H1 (cell line): Measurements from ENCODE around the gene CES4A. TPM values are rescaled to one million over a fixed set of nuclear protein-coding genes. Genes with fewer than 3 reads are reported as not detected.

Experiments used
- CTCF ChIA-PET: fragments of 300-600 bp; sonication (Branson Sonifier 250); formaldehyde crosslinking; loops from one replicate; lab custom pipeline; 2021; ENCODE audit not compliant: partially characterized antibody; lab: Charles Lee
- POLR2A ChIA-PET: fragments of 300-600 bp; sonication (Branson Sonifier 250); formaldehyde crosslinking; loops from one replicate; lab custom pipeline; 2021; ENCODE audit warnings: inconsistent platforms; ENCODE audit not compliant: partially characterized antibody; lab: Charles Lee
- DNase-seq, 2 experiments: peaks; one replicate each; pipeline versions ENCODE4 v3.0.0 to v3.0.0-alpha.2; 2010 to 2022; ENCODE audit warnings: low spot score in 2 of 2, low read depth in 1 of 2, mixed read lengths in 1 of 2
- FAIRE-seq: peaks from 2 replicates; lab custom pipeline; 2011; peaks lifted over from hg19 to GRCh38; lab: Jason Lieb, UNC
- H2AFZ ChIP-seq: 2 replicates; pipeline ENCODE4 v1.8.1; 2012; ENCODE audit warnings: low read length, inconsistent platforms
- H2AK5ac ChIP-seq: 2 replicates; pipeline ENCODE4 v1.6.1; 2013; ENCODE audit warnings: low read depth, low read length
- H2BK120ac ChIP-seq: replicated peaks from 2 replicates; pipeline ENCODE3; 2013; ENCODE audit warnings: low read depth, low read length, inconsistent platforms
- H2BK12ac ChIP-seq: 2 replicates; pipeline ENCODE4 v1.6.1; 2013; ENCODE audit warnings: low read depth, low read length
- H2BK15ac ChIP-seq: 2 replicates; pipeline ENCODE4 v1.6.1; 2013; ENCODE audit warnings: low read length
- H2BK20ac ChIP-seq: 2 replicates; pipeline ENCODE4 v1.6.1; 2013; ENCODE audit warnings: low read length
- H2BK5ac ChIP-seq: 2 replicates; pipeline ENCODE4 v1.6.1; 2013; ENCODE audit warnings: low read depth, low read length
- H3K14ac ChIP-seq: 2 replicates; pipeline ENCODE4 v1.6.1; 2013; ENCODE audit warnings: inconsistent platforms; ENCODE audit not compliant: insufficient read length
- H3K18ac ChIP-seq: 2 replicates; pipeline ENCODE4 v1.6.1; 2013; ENCODE audit warnings: low read length; ENCODE audit errors: extremely low read depth
- H3K23ac ChIP-seq: 2 replicates; pipeline ENCODE4 v1.6.1; 2013; ENCODE audit warnings: inconsistent platforms; ENCODE audit not compliant: insufficient read length
- H3K23me2 ChIP-seq: 2 replicates; pipeline ENCODE4 v1.6.1; 2013; ENCODE audit warnings: low read depth, low read length
- H3K27ac ChIP-seq: 2 replicates; pipeline ENCODE4 v1.6.1; 2011; ENCODE audit warnings: low read depth, low read length, inconsistent platforms
- H3K27me3 ChIP-seq, 4 experiments: replicated peaks in 1 of 4; 1 replicate in 1 of 4; 2 replicates in 3 of 4; pipeline versions ENCODE4 v1.6.1 to v1.8.1; 2011 to 2013; ENCODE audit warnings: low read length in 3 of 4, mild to moderate bottlenecking in 3 of 4, inconsistent platforms in 2 of 4, mixed read lengths in 2 of 4, moderate library complexity in 1 of 4; ENCODE audit not compliant: control insufficient read depth in 3 of 4, insufficient read depth in 3 of 4; ENCODE audit errors: extremely low read depth in 1 of 4
- H3K36me3 ChIP-seq, 4 experiments: 2 replicates each; pipeline versions ENCODE4 v1.6.1 to v1.8.1; 2011 to 2013; ENCODE audit warnings: mild to moderate bottlenecking in 4 of 4, low read length in 3 of 4, moderate library complexity in 2 of 4, control low read depth in 1 of 4, inconsistent platforms in 1 of 4; ENCODE audit not compliant: insufficient read depth in 4 of 4, control insufficient read depth in 2 of 4
- H3K4ac ChIP-seq: replicated peaks from 2 replicates; pipeline ENCODE3; 2013; ENCODE audit warnings: low read length, low read depth, mixed read lengths, inconsistent platforms; ENCODE audit not compliant: insufficient read length
- H3K4me1 ChIP-seq, 4 experiments: replicated peaks in 1 of 4; 1 replicate in 1 of 4; 2 replicates in 3 of 4; pipeline versions ENCODE4 v1.6.1 to v1.8.1; 2011 to 2013; ENCODE audit warnings: low read length in 3 of 4, inconsistent platforms in 2 of 4, mixed read lengths in 1 of 4; ENCODE audit not compliant: insufficient read depth in 4 of 4, control insufficient read depth in 3 of 4
- H3K4me2 ChIP-seq, 2 experiments: 2 replicates each; pipeline versions ENCODE4 v1.6.1 to v1.8.1; 2011 to 2013; ENCODE audit warnings: low read depth in 2 of 2, low read length in 2 of 2, control low read depth in 1 of 2, inconsistent platforms in 1 of 2, mild to moderate bottlenecking in 1 of 2; ENCODE audit not compliant: insufficient read depth in 1 of 2
- H3K4me3 ChIP-seq, 4 experiments: fragments of 200-600, 300-600 bp in 1 of 4; sonication (generic), shearing (Covaris generic), sonication (Bioruptor Twin) in 1 of 4; 2 replicates each; pipeline versions ENCODE4 v1.5.1 to v1.8.1; 2011 to 2016; ENCODE audit warnings: low read length in 4 of 4, low read depth in 3 of 4, control low read depth in 2 of 4, inconsistent platforms in 2 of 4, mild to moderate bottlenecking in 2 of 4, mixed read lengths in 1 of 4, moderate library complexity in 1 of 4; ENCODE audit not compliant: insufficient read depth in 2 of 4; ENCODE audit errors: extremely low read depth in 1 of 4
- H3K56ac ChIP-seq: replicated peaks from 2 replicates; pipeline ENCODE3; 2013; ENCODE audit warnings: low read depth, mild to moderate bottlenecking, mixed read lengths, low read length, inconsistent platforms; ENCODE audit not compliant: insufficient read length
- H3K79me1 ChIP-seq: 2 replicates; pipeline ENCODE4 v1.6.1; 2013; ENCODE audit warnings: low read depth, low read length, control low read depth
- H3K79me2 ChIP-seq, 2 experiments: 2 replicates each; pipeline versions ENCODE4 v1.6.1 to v1.8.1; 2012 to 2013; ENCODE audit warnings: low read length in 2 of 2, mild to moderate bottlenecking in 2 of 2, inconsistent platforms in 1 of 2; ENCODE audit not compliant: insufficient read depth in 2 of 2, control insufficient read depth in 1 of 2
- H3K9ac ChIP-seq, 4 experiments: replicated peaks in 1 of 4; 1 replicate in 1 of 4; 2 replicates in 3 of 4; pipeline versions ENCODE4 v1.6.1 to v1.8.1; 2011 to 2013; ENCODE audit warnings: low read depth in 3 of 4, low read length in 3 of 4, control low read depth in 2 of 4, mild to moderate bottlenecking in 2 of 4, moderate library complexity in 2 of 4, inconsistent platforms in 1 of 4; ENCODE audit errors: extremely low read depth in 1 of 4
- H3K9me3 ChIP-seq, 2 experiments: 2 replicates each; pipeline versions ENCODE4 v1.6.1 to v1.8.1; 2012 to 2013; ENCODE audit warnings: mild to moderate bottlenecking in 2 of 2, moderate library complexity in 2 of 2, control low read depth in 1 of 2, inconsistent platforms in 1 of 2, low read depth in 1 of 2, low read length in 1 of 2, mixed read lengths in 1 of 2; ENCODE audit not compliant: insufficient read depth in 2 of 2
- H4K20me1 ChIP-seq, 2 experiments: replicated peaks in 1 of 2; 2 replicates each; pipeline versions ENCODE3 to v1.8.1; 2011 to 2013; ENCODE audit warnings: inconsistent platforms in 2 of 2, low read length in 2 of 2, mild to moderate bottlenecking in 1 of 2; ENCODE audit not compliant: insufficient read depth in 2 of 2, control insufficient read depth in 1 of 2
- H4K5ac ChIP-seq: 2 replicates; pipeline ENCODE4 v1.6.1; 2013; ENCODE audit warnings: low read length, low read depth, mixed read lengths, inconsistent platforms; ENCODE audit not compliant: insufficient read length
- H4K8ac ChIP-seq: 2 replicates; pipeline ENCODE4 v1.8.0; 2013; ENCODE audit warnings: mild to moderate bottlenecking, moderate library complexity, low read length, inconsistent platforms; ENCODE audit not compliant: insufficient read depth; ENCODE audit errors: extremely low read depth
- H4K91ac ChIP-seq: replicated peaks from 2 replicates; pipeline ENCODE3; 2013; ENCODE audit warnings: low read length, mixed read lengths, inconsistent platforms; ENCODE audit not compliant: insufficient read length
- ATF2 ChIP-seq: IDR thresholded peaks from 2 replicates; pipeline ENCODE4 v1.6.1; 2012; ENCODE audit warnings: low read length, inconsistent platforms
- CHD2 ChIP-seq: IDR thresholded peaks from 2 replicates; pipeline ENCODE4 v1.6.1; 2012; ENCODE audit warnings: low read length, improper control_type of control experiment
- CREB1 ChIP-seq: IDR thresholded peaks from 2 replicates; pipeline ENCODE4 v1.6.1; 2012; ENCODE audit warnings: inconsistent platforms
- HDAC2 ChIP-seq, 2 experiments: fragments of 300-600 bp in 1 of 2; sonication (generic) in 1 of 2; IDR thresholded peaks; 2 replicates each; pipeline ENCODE4 v1.6.1; 2011 to 2012; ENCODE audit warnings: low read depth in 2 of 2, low read length in 2 of 2, mild to moderate bottlenecking in 2 of 2, moderate library complexity in 2 of 2, borderline replicate concordance in 1 of 2, inconsistent platforms in 1 of 2
- PHF8 ChIP-seq: fragments of 200-600 bp; sonication (generic); conservative IDR thresholded peaks from 2 replicates; pipeline ENCODE4 v1.7.1; 2012; ENCODE audit warnings: low read depth, mild to moderate bottlenecking, inconsistent platforms, low read length, moderate library complexity
- RAD21 ChIP-seq, 2 experiments: IDR thresholded peaks in 1 of 2; conservative IDR thresholded peaks in 1 of 2; 2 replicates each; pipeline ENCODE4 v1.6.1; 2011; ENCODE audit warnings: low read depth in 2 of 2, low read length in 2 of 2, improper control_type of control experiment in 1 of 2, inconsistent platforms in 1 of 2, mild to moderate bottlenecking in 1 of 2, moderate library complexity in 1 of 2
- TCF12 ChIP-seq: IDR thresholded peaks from 2 replicates; pipeline ENCODE4 v1.6.1; 2011; ENCODE audit warnings: low read depth, mild to moderate bottlenecking, low read length
- ZNF274 ChIP-seq: IDR thresholded peaks from 2 replicates; pipeline ENCODE4 v1.7.0; 2012; ENCODE audit warnings: low read length, borderline replicate concordance; ENCODE audit errors: extremely low read depth
- WGBS, 2 experiments: shearing (Covaris generic) in 1 of 2; methylation state at CpG; one replicate each; pipeline versions ENCODE4 v1.1.6 to v1.1.7; 2013 to 2015; ENCODE audit warnings: low lambda C conversion rate in 2 of 2, mixed read lengths in 2 of 2, inconsistent platforms in 1 of 2, low coverage in 1 of 2, missing lambda C conversion rate in 1 of 2; ENCODE audit not compliant: insufficient replicate concordance in 2 of 2, insufficient coverage in 1 of 2, insufficient read length in 1 of 2; ENCODE audit errors: extremely low coverage in 1 of 2, missing lambda C conversion rate in 1 of 2; 5-methylcytosine and 5-hydroxymethylcytosine counted together
- polyA plus RNA-seq, 7 experiments: library from polyadenylated mRNA; depleted of rRNA in 3 of 7; stranded (reverse) in 5 of 7; unstranded in 2 of 7; fragments of >200 nt in 5 of 7; fragments of 200-250 nt in 2 of 7; gene quantifications; 1 replicate in 5 of 7; 2 replicates in 1 of 7; 4 replicates in 1 of 7; pipeline versions ENCODE4 v1.2.1 to v1.2.3, GENCODE V29; 2011 to 2013; ENCODE audit warnings: missing spikeins in 2 of 7, mixed read lengths in 2 of 7
- total RNA-seq: library from RNA; stranded (reverse); fragmentation: NEBNext Ultra II Directional; extraction: Animal tissue kit (Norgen Biotek cat#: 25700); gene quantifications from 2 replicates; pipeline ENCODE4 v1.2.1, GENCODE V29; 2021
- TF ChIP-seq, protein P1 (sequence below): IDR thresholded peaks from 2 replicates; pipeline ENCODE4 v1.6.1; 2011; ENCODE audit warnings: low read depth, mild to moderate bottlenecking, low read length; ENCODE audit not compliant: insufficient read depth

Gene CES4A
- total and polyA plus RNA-seq, 2 of the 8 experiments (the other 6 are each of a cell fraction or from before 2014, with no cell fraction given), result 0.93 to 1.5 TPM

- H3K4me2 ChIP-seq, result no peak overlapping the region
- no peak overlapping the region for H2BK120ac ChIP-seq
- DNase-seq, result no peak
- no peak overlapping the region for H3K27ac ChIP-seq
- H4K91ac ChIP-seq, result no peak overlapping the region
- H3K4ac ChIP-seq, result no peak overlapping the region
- no peak overlapping the region for H3K14ac ChIP-seq
- H3K23me2 ChIP-seq, result peaks cover 2% of the 10 kb centered on the region; the same call in 1 of the 2 replicates
- no peak overlapping the region for H3K9ac ChIP-seq
- no peak overlapping the region for H3K4me3 ChIP-seq
- no peak for FAIRE-seq
- no peak overlapping the region for H2AFZ ChIP-seq
- no peak overlapping the region for H2BK5ac ChIP-seq
- no peaks in the 10 kb centered on the region for H3K9me3 ChIP-seq
- no peaks in the 10 kb centered on the region for H3K36me3 ChIP-seq
- H4K5ac ChIP-seq, result no peak overlapping the region
- no peaks in the 10 kb centered on the region for H3K79me2 ChIP-seq
- H2BK20ac ChIP-seq, result no peak overlapping the region; the same call in 1 of the 2 replicates
- peaks cover 0 to 3% (median under 1%) of the 10 kb centered on the region in 4 experiments; a peak in 2 of 7 replicates for H3K4me1 ChIP-seq
- no peaks in the 10 kb centered on the region for H3K79me1 ChIP-seq
- no peak overlapping the region for H2BK15ac ChIP-seq
- no peak overlapping the region for H2AK5ac ChIP-seq
- no peak overlapping the region for H3K56ac ChIP-seq
- no peak overlapping the region for H2BK12ac ChIP-seq
- peaks cover 9 to 31% (median 29%) of the 10 kb centered on the region in 4 experiments for H3K27me3 ChIP-seq
- H3K18ac ChIP-seq, result no peak overlapping the region
- no peaks in the 10 kb centered on the region for H4K20me1 ChIP-seq
- POLR2A ChIA-PET, result interaction anchor here (0.6 to 0.7 kb wide), 2 partner anchors 158 to 234 kb away, joined by 3 to 4 read pairs; no protein-coding TSS in a partner anchor
- no peak overlapping the region for H4K8ac ChIP-seq
- WGBS, 2 experiments, result 90% methylated on average over 7 of the region's 7 CpGs; no CpG with 5 or more reads in 1 of the 2 experiments
- CTCF ChIA-PET, result interaction anchor here (0.6 to 3.4 kb wide), 18 partner anchors 8 to 338 kb away, joined by 3 to 18 read pairs (median 4); partner anchors contain the start of genes B3GNT9, CES3, ELMO3 and EXOC3L1
- no peak overlapping the region for H3K23ac ChIP-seq
- TF ChIP-seq HDAC2 (IDR thresholded peaks at IDR 0.05; ENCODE audit: borderline replicate concordance in 1 of 2, low read depth in 2 of 2, low read length in 2 of 2) (no peak), CHD2 (no peak), TCF12 (no peak), CREB1 (no peak), ZNF274 (no peak), PHF8 (no peak), ATF2 (no peak), RAD21 (IDR thresholded peaks at IDR 0.05 in 1 of 2, conservative IDR thresholded peaks at IDR 0.05 in 1 of 2; ENCODE audit: low read depth in 2 of 2, low read length in 2 of 2) (no peak)
- TF ChIP-seq, protein P1, sequence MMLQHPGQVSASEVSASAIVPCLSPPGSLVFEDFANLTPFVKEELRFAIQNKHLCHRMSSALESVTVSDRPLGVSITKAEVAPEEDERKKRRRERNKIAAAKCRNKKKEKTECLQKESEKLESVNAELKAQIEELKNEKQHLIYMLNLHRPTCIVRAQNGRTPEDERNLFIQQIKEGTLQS, result no peak
Observed at GRCh38 chr16:66952430-66953110, 35.8 kb upstream of the CES4A start.
